DND-41 (cell line): Measurements from ENCODE around the gene MAP4K3.

ENCODE experiments used
- ATAC-seq: fragments of 200-7000 bp; cut with Tn5 transposase; 3 replicates; pipeline ENCODE4 v1.9.1; 2021; ENCODE audit warnings: low read depth; ENCODE audit not compliant: insufficient read depth
- DNase-seq: peaks from one replicate; pipeline ENCODE4 v3.0.0-alpha.2; 2020
- H2AFZ ChIP-seq: 2 replicates; pipeline ENCODE4 v1.6.0; 2012; ENCODE audit warnings: low read depth, low read length
- H3K27ac ChIP-seq: 2 replicates; pipeline ENCODE4 v1.5.1; 2012; ENCODE audit warnings: low read length, inconsistent platforms
- H3K27me3 ChIP-seq: fragments of 200-600 bp; sonication (generic); 2 replicates; pipeline ENCODE4 v1.6.0; 2012; ENCODE audit warnings: low read length, mild to moderate bottlenecking, inconsistent platforms; ENCODE audit not compliant: insufficient read depth, poor library complexity
- H3K36me3 ChIP-seq: 2 replicates; pipeline ENCODE4 v1.5.1; 2012; ENCODE audit warnings: low read length, inconsistent platforms; ENCODE audit not compliant: insufficient read depth
- H3K4me1 ChIP-seq: 2 replicates; pipeline ENCODE4 v1.5.1; 2012; ENCODE audit warnings: mild to moderate bottlenecking, low read length; ENCODE audit not compliant: insufficient read depth
- H3K4me2 ChIP-seq: 2 replicates; pipeline ENCODE4 v1.6.0; 2012; ENCODE audit warnings: mild to moderate bottlenecking, moderate library complexity, low read length, inconsistent platforms; ENCODE audit not compliant: insufficient read depth
- H3K4me3 ChIP-seq, 2 experiments: fragments of 200-600 bp in 1 of 2; shearing (Covaris generic) in 1 of 2; 2 replicates each; pipeline ENCODE4 v1.5.1; 2012 to 2016; ENCODE audit warnings: inconsistent platforms in 2 of 2, low read length in 2 of 2, mild to moderate bottlenecking in 2 of 2, low read depth in 1 of 2, moderate library complexity in 1 of 2
- H3K79me2 ChIP-seq: 2 replicates; pipeline ENCODE4 v1.6.0; 2012; ENCODE audit warnings: low read length, inconsistent platforms; ENCODE audit not compliant: insufficient read depth
- H3K9ac ChIP-seq: 2 replicates; pipeline ENCODE4 v1.6.0; 2012; ENCODE audit warnings: low read depth, mild to moderate bottlenecking, inconsistent platforms, low read length, moderate library complexity
- H3K9me3 ChIP-seq: 2 replicates; pipeline ENCODE4 v1.5.1; 2012; ENCODE audit warnings: low read length, moderate library complexity, mild to moderate bottlenecking, inconsistent platforms; ENCODE audit not compliant: insufficient read depth, severe bottlenecking
- H4K20me1 ChIP-seq: 2 replicates; pipeline ENCODE4 v1.6.0; 2012; ENCODE audit warnings: low read length; ENCODE audit not compliant: insufficient read depth
- EZH2 ChIP-seq: IDR thresholded peaks from 3 replicates; pipeline ENCODE4 v1.6.1; 2012; ENCODE audit warnings: borderline replicate concordance, low read depth, mild to moderate bottlenecking, moderate library complexity, low read length, inconsistent platforms; ENCODE audit not compliant: severe bottlenecking
- TF ChIP-seq, protein P1 (sequence below): IDR thresholded peaks from 2 replicates; pipeline ENCODE4 v1.5.1; 2012; ENCODE audit warnings: borderline replicate concordance, low read length, moderate library complexity, mild to moderate bottlenecking; ENCODE audit not compliant: poor library complexity, severe bottlenecking; ENCODE audit errors: extremely low read depth

MAP4K3 gene

DNA sequence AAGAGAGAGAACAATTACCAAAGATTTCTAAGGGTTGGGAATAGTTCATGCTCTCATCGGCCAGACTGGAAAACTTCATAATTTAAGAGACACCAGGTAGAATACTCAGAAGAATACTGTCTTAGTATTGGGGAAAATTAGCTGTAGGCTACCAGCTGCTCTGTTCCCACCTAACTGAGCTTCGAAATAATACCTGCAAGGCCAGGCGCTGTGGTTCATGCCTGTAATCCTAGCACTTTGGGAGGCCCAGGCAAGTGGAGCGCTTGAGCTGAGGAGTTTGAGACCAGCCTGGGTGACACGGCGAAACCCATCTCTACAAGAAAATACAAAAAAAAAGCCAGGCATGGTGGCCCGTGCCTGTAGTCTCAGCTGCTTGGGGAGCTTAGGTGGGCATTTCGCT lies 35.8 kb downstream of the MAP4K3 start:
- no peaks in the 10 kb centered on the region for H3K27me3 ChIP-seq
- no peak overlapping the region for H3K4me2 ChIP-seq
- H3K4me3 ChIP-seq = no peak overlapping the region
- no peak for ATAC-seq
- H3K4me1 ChIP-seq = peaks cover 3% of the 10 kb centered on the region; the same call in 1 of the 2 replicates
- H3K79me2 ChIP-seq = peaks cover 87% of the 10 kb centered on the region
- peaks cover 36% of the 10 kb centered on the region for H4K20me1 ChIP-seq
- no peak for DNase-seq
- no peaks in the 10 kb centered on the region for H3K9me3 ChIP-seq
- no peak overlapping the region for H2AFZ ChIP-seq
- TF ChIP-seq, protein P1, sequence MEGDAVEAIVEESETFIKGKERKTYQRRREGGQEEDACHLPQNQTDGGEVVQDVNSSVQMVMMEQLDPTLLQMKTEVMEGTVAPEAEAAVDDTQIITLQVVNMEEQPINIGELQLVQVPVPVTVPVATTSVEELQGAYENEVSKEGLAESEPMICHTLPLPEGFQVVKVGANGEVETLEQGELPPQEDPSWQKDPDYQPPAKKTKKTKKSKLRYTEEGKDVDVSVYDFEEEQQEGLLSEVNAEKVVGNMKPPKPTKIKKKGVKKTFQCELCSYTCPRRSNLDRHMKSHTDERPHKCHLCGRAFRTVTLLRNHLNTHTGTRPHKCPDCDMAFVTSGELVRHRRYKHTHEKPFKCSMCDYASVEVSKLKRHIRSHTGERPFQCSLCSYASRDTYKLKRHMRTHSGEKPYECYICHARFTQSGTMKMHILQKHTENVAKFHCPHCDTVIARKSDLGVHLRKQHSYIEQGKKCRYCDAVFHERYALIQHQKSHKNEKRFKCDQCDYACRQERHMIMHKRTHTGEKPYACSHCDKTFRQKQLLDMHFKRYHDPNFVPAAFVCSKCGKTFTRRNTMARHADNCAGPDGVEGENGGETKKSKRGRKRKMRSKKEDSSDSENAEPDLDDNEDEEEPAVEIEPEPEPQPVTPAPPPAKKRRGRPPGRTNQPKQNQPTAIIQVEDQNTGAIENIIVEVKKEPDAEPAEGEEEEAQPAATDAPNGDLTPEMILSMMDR = no peak
- TF ChIP-seq EZH2 = no peak
- no peaks in the 10 kb centered on the region for H3K36me3 ChIP-seq
- no peak overlapping the region for H3K9ac ChIP-seq
- no peak overlapping the region for H3K27ac ChIP-seq

DNA sequence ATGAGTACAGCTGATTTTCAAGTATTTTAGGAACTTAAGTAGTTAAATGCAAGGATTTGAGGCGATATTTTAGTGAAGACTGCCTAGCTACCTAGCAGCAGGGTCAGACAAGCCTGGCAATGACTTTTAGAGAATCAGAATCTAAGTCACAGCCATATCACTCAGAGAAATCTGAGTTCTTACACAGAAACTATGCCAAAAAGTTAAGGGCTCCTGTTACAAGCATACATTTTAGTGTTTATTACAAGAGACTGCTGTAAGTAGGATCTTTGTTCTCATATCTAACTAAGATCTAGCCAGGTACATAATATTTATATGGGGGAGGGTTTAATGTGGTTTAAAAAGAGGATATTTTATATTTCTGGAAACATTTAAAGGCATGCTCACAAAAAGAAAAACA lies 37.5 kb downstream of the MAP4K3 start:
- no peak for ATAC-seq
- H3K4me1 ChIP-seq = peaks cover 3% of the 10 kb centered on the region; the same call in 1 of the 2 replicates
- no peak overlapping the region for H3K4me2 ChIP-seq
- H3K27me3 ChIP-seq = no peaks in the 10 kb centered on the region
- H3K9me3 ChIP-seq = no peaks in the 10 kb centered on the region
- no peak overlapping the region for H3K9ac ChIP-seq
- H2AFZ ChIP-seq = no peak overlapping the region
- H4K20me1 ChIP-seq = peaks cover 24% of the 10 kb centered on the region
- no peak overlapping the region for H3K27ac ChIP-seq
- H3K36me3 ChIP-seq = no peaks in the 10 kb centered on the region
- H3K79me2 ChIP-seq = peaks cover 81% of the 10 kb centered on the region
- no peak for DNase-seq
- TF ChIP-seq EZH2 = no peak
- no peak overlapping the region for H3K4me3 ChIP-seq

DNA sequence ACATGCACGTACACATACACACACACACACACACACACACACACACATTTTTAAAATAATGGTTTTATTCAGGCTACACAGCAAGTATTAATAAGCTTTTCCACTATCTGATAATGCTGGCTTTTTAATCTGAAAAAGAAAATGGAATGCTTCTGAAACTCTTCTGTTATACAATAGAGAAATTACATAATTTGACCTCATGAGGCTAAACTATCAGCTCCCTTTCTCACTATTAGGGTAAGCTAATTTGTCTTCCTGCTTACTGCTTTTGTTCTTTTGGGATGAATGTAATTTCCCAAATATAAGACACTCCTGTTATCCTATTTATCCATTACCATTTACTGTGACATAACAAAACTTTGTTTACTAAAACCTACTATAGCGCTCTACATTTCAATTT lies 41.8 kb downstream of the MAP4K3 start:
- Histone ChIP-seq H4K20me1 (peaks cover 13% of the 10 kb centered on the region; the same call in 1 of the 2 replicates), H3K4me3 (no peak overlapping the region), H3K9ac (no peak overlapping the region), H3K79me2 (peaks cover 64% of the 10 kb centered on the region), H3K36me3 (no peaks in the 10 kb centered on the region), H3K27ac (no peak overlapping the region), H3K4me2 (no peak overlapping the region), H3K9me3 (no peaks in the 10 kb centered on the region), H2AFZ (no peak overlapping the region), H3K27me3 (no peaks in the 10 kb centered on the region), H3K4me1 (no peaks in the 10 kb centered on the region)
- no peak for ATAC-seq
- TF ChIP-seq, protein P1 = no peak
- TF ChIP-seq EZH2 = no peak
- no peak for DNase-seq

DNA sequence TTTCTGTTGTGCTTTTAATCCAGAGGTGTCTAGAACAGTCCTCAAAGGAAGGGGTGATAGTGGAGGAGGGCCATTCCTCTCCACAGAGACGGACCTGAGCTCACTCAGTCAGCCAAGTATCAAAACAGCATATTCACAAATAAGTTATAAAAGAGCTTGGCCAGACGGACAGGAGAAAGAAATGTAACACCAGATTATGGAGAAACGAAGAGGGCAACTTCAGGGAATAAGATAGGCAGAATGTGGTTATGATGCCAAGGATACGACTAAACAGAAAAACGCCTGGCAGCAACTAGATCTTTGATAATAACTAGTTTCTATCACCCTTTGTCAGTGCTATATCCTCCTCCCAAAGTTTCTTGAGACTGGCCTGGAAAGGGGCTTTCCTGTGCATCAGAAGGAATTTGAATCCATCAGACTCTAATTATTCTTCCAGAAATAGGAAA lies 42.5 kb downstream of the MAP4K3 start:
- TF ChIP-seq EZH2 = no peak
- TF ChIP-seq, protein P1 = no peak
- Histone ChIP-seq H3K4me1 (no peaks in the 10 kb centered on the region), H3K4me2 (no peak overlapping the region), H3K9ac (no peak overlapping the region), H3K4me3 (no peak overlapping the region), H3K79me2 (peaks cover 66% of the 10 kb centered on the region), H3K9me3 (no peaks in the 10 kb centered on the region), H3K27me3 (no peaks in the 10 kb centered on the region), H2AFZ (no peak overlapping the region), H4K20me1 (peaks cover 14% of the 10 kb centered on the region; the same call in 1 of the 2 replicates), H3K36me3 (no peaks in the 10 kb centered on the region), H3K27ac (no peak overlapping the region)
- ATAC-seq = no peak
- DNase-seq = no peak
